SK-N-SH (cell line): ENCODE data around the gene AP1AR. TPM values are rescaled to one million over a fixed set of nuclear protein-coding genes. Genes with fewer than 3 reads are reported as not detected.
"Not testable (repeated sequence)": the region's sequence is repeated elsewhere in the genome, so short reads cannot be mapped to it uniquely, and the experiment has no call there.

Source experiments
- CTCF ChIA-PET: fragments of 300-600, 350-600 bp; formaldehyde crosslinking; extraction: SDS; loops from one replicate; lab custom pipeline; 2021; lab: Yijun Ruan, JAX
- POLR2A ChIA-PET: fragments of 350-600 bp; sonication (Branson Sonifier 250); formaldehyde crosslinking; extraction: SDS; loops from one replicate; lab custom pipeline; 2020; ENCODE audit warnings: antibody characterized with exemption, inconsistent platforms; lab: Yijun Ruan, JAX
- DNase-seq: peaks from one replicate; pipeline ENCODE4 v3.0.0; 2012
- H2AFZ ChIP-seq: fragments of 200-600 bp; sonication (generic); 2 replicates; pipeline ENCODE4 v1.8.1; 2016; ENCODE audit warnings: antibody characterized with exemption, mild to moderate bottlenecking, low read depth
- H3F3A ChIP-seq: fragments of 200-600 bp; sonication (generic); replicated peaks from 2 replicates; pipeline ENCODE3; 2016; ENCODE audit warnings: antibody characterized with exemption, mild to moderate bottlenecking; ENCODE audit not compliant: insufficient read depth
- H3K27ac ChIP-seq, 2 experiments: fragments of 200-500 bp in 1 of 2; fragments of 200-600 bp in 1 of 2; sonication (Bioruptor generic) in 1 of 2; sonication (generic), shearing (Covaris generic) in 1 of 2; 2 replicates each; pipeline versions ENCODE4 v1.5.1 to v1.6.1; 2014 to 2016; ENCODE audit warnings: low read depth in 2 of 2, inconsistent platforms in 1 of 2, low read length in 1 of 2, mild to moderate bottlenecking in 1 of 2, mixed read lengths in 1 of 2
- H3K27me3 ChIP-seq: fragments of 200-600 bp; sonication (generic), shearing (Covaris generic); 2 replicates; pipeline ENCODE4 v1.6.1; 2016; ENCODE audit warnings: mixed run types; ENCODE audit not compliant: insufficient read depth
- H3K36me3 ChIP-seq, 2 experiments: fragments of 200-500 bp in 1 of 2; fragments of 200-600 bp in 1 of 2; sonication (Bioruptor generic) in 1 of 2; sonication (generic) in 1 of 2; replicated peaks in 1 of 2; 2 replicates each; pipeline versions ENCODE3 to v1.5.1; 2014 to 2016; ENCODE audit warnings: low read length in 1 of 2, mild to moderate bottlenecking in 1 of 2; ENCODE audit not compliant: insufficient read depth in 2 of 2, control insufficient read depth in 1 of 2
- H3K4me1 ChIP-seq, 2 experiments: fragments of 200-500 bp in 1 of 2; fragments of 200-600 bp in 1 of 2; sonication (Bioruptor generic) in 1 of 2; sonication (generic), shearing (Covaris generic) in 1 of 2; 2 replicates each; pipeline versions ENCODE4 v1.5.1 to v1.6.1; 2014 to 2016; ENCODE audit warnings: low read depth in 1 of 2, low read length in 1 of 2, mixed run types in 1 of 2; ENCODE audit not compliant: insufficient read depth in 2 of 2, control insufficient read depth in 1 of 2
- H3K4me2 ChIP-seq: fragments of 200-600 bp; sonication (generic), shearing (Covaris generic); 2 replicates; pipeline ENCODE4 v1.6.1; 2017; ENCODE audit warnings: mixed run types
- H3K4me3 ChIP-seq, 2 experiments: fragments of 200-500 bp in 1 of 2; fragments of 200-600 bp in 1 of 2; sonication (Bioruptor generic) in 1 of 2; sonication (generic), shearing (Covaris generic) in 1 of 2; 2 replicates each; pipeline versions ENCODE4 v1.5.1 to v1.8.1; 2014 to 2016; ENCODE audit warnings: low read depth in 2 of 2, inconsistent platforms in 1 of 2, low read length in 1 of 2, mild to moderate bottlenecking in 1 of 2, mixed read lengths in 1 of 2, moderate library complexity in 1 of 2
- H3K79me2 ChIP-seq: fragments of 200-600 bp; sonication (generic); 2 replicates; pipeline ENCODE4 v1.8.1; 2017; ENCODE audit warnings: mild to moderate bottlenecking; ENCODE audit not compliant: insufficient read depth
- H3K9ac ChIP-seq: fragments of 200-600 bp; sonication (generic); 2 replicates; pipeline ENCODE4 v1.6.1; 2017; ENCODE audit warnings: mixed run types
- H3K9me2 ChIP-seq: fragments of 200-600 bp; sonication (generic); 2 replicates; pipeline ENCODE4 v1.6.1; 2017; ENCODE audit warnings: mixed run types
- H3K9me3 ChIP-seq: fragments of 200-600 bp; sonication (generic); 2 replicates; pipeline ENCODE4 v1.6.1; 2017; ENCODE audit warnings: mixed run types, mild to moderate bottlenecking, moderate library complexity
- H4K20me1 ChIP-seq: fragments of 200-600 bp; sonication (generic); 2 replicates; pipeline ENCODE4 v1.6.1; 2017; ENCODE audit warnings: mild to moderate bottlenecking, mixed run types; ENCODE audit not compliant: insufficient read depth
- FOXM1 ChIP-seq: IDR thresholded peaks from 2 replicates; pipeline ENCODE4 v1.4.0; 2012; ENCODE audit warnings: low read depth, mild to moderate bottlenecking
- GABPA ChIP-seq: IDR thresholded peaks from 2 replicates; pipeline ENCODE4 v1.4.0; 2012; ENCODE audit warnings: low read depth, mild to moderate bottlenecking
- IRF3 ChIP-seq: fragments of 150-350 bp; IDR thresholded peaks from 2 replicates; pipeline ENCODE4 v1.6.1; 2016; ENCODE audit warnings: mild to moderate bottlenecking, low read depth, low read length
- NRF1 ChIP-seq: IDR thresholded peaks from 2 replicates; pipeline ENCODE4 v1.6.1; 2012; ENCODE audit warnings: low read depth, mild to moderate bottlenecking, low read length
- TEAD4 ChIP-seq: IDR thresholded peaks from 2 replicates; pipeline ENCODE4 v1.4.0; 2012; ENCODE audit warnings: mild to moderate bottlenecking, borderline replicate concordance; ENCODE audit not compliant: insufficient read depth
- WGBS: methylation state at CpG from one replicate; pipeline ENCODE4 v1.1.6; 2017; ENCODE audit warnings: low lambda C conversion rate; 5-methylcytosine and 5-hydroxymethylcytosine counted together
- polyA plus RNA-seq, 3 experiments: library from polyadenylated mRNA; depleted of rRNA; stranded (reverse); fragments of >200 nt; gene quantifications; 2 replicates each; pipeline ENCODE4 v1.2.3, GENCODE V29; 2012

Gene AP1AR
- polyA plus RNA-seq, 1 of the 3 experiments (the other 2 are of a cell fraction) = 8.5 TPM

GRCh38 chr4:112302320-112303274, 71.0 kb downstream of the AP1AR start:
- H3F3A ChIP-seq = no peaks in the 10 kb centered on the region
- H3K9me2 ChIP-seq = no peaks in the 10 kb centered on the region
- H3K27ac ChIP-seq = no peak overlapping the region
- no peak for DNase-seq
- no peak overlapping the region for H3K4me2 ChIP-seq
- H3K27me3 ChIP-seq = no peaks in the 10 kb centered on the region
- H3K4me3 ChIP-seq = no peak overlapping the region
- H2AFZ ChIP-seq = no peak overlapping the region
- H3K4me1 ChIP-seq = no peaks in the 10 kb centered on the region; a peak in 1 of 4 replicates
- H3K36me3 ChIP-seq = no peaks in the 10 kb centered on the region
- no peaks in the 10 kb centered on the region for H3K79me2 ChIP-seq
- WGBS = 92% methylated on average over 5 of the region's 5 CpGs
- POLR2A ChIA-PET = no interaction called here
- CTCF ChIA-PET = interaction anchor here (1.0 to 1.9 kb wide), 5 partner anchors 18 to 302 kb away, joined by 3 to 7 read pairs (median 4); no protein-coding TSS in a partner anchor
- no peaks in the 10 kb centered on the region for H3K9me3 ChIP-seq
- H3K9ac ChIP-seq = no peak overlapping the region
- TF ChIP-seq IRF3 = no peak
- no peak for TF ChIP-seq NRF1
- no peak for TF ChIP-seq FOXM1
- TF ChIP-seq GABPA = no peak
- no peak for TF ChIP-seq TEAD4
- H4K20me1 ChIP-seq = no peaks in the 10 kb centered on the region

- H3K27me3 ChIP-seq, H3K79me2 ChIP-seq, H3F3A ChIP-seq, H3K4me2 ChIP-seq, H3K9me2 ChIP-seq, H3K9ac ChIP-seq, H2AFZ ChIP-seq, H3K36me3 ChIP-seq, CTCF ChIA-PET, H3K4me1 ChIP-seq, DNase-seq, H3K4me3 ChIP-seq, H3K27ac ChIP-seq, H4K20me1 ChIP-seq, POLR2A ChIA-PET, H3K9me3 ChIP-seq: not testable (repeated sequence)
- 61% methylated on average over 3 of the region's 3 CpGs for WGBS
These were observed 73.9 kb downstream of the AP1AR start for GRCh38 chr4:112305477-112305876.

GRCh38 chr4:112309263-112309791, 77.7 kb downstream of the AP1AR start:
- H3K4me3 ChIP-seq, H3K79me2 ChIP-seq, H3K36me3 ChIP-seq, DNase-seq, H3K27ac ChIP-seq, H3K4me1 ChIP-seq, H3K9me2 ChIP-seq, H3K9me3 ChIP-seq, POLR2A ChIA-PET, H3K9ac ChIP-seq, H2AFZ ChIP-seq, H3K27me3 ChIP-seq, H4K20me1 ChIP-seq, H3K4me2 ChIP-seq, H3F3A ChIP-seq: not testable (repeated sequence)
- 72% methylated on average over 8 of the region's 12 CpGs for WGBS
- CTCF ChIA-PET = interaction anchor here (1.3 to 1.5 kb wide), 3 partner anchors 12 to 18 kb away, joined by 4 to 10 read pairs (median 7); no protein-coding TSS in a partner anchor
